NCI-H146 (cell line): ENCODE data around the gene CLHC1.
"Not testable (repeated sequence)": the region's sequence is repeated elsewhere in the genome, so short reads cannot be mapped to it uniquely, and the experiment has no call there.

ENCODE experiments used
- DNase-seq: peaks from one replicate; lab custom pipeline; 2025; lab: John Stamatoyannopoulos, UW

CLHC1 gene

DNA sequence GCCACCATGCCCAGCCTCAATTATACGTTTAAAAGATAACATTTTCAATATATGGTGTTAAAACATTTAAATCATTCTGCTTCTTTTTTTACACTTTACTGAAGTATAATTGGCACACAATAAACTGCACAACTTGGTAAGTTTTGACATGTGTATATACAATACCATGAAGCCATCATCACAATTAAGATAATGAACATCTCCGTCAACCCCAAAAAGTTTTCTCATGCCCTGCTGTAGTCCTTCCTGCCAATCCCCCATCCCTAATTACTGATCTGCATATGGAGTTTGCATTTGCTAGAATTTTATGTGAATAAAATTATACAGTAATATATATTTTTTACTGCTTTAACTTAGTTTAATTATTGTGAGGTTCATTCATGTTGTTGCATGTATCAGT lies 96.6 kb downstream of the CLHC1 start:
- DNase-seq, result no peak

DNA sequence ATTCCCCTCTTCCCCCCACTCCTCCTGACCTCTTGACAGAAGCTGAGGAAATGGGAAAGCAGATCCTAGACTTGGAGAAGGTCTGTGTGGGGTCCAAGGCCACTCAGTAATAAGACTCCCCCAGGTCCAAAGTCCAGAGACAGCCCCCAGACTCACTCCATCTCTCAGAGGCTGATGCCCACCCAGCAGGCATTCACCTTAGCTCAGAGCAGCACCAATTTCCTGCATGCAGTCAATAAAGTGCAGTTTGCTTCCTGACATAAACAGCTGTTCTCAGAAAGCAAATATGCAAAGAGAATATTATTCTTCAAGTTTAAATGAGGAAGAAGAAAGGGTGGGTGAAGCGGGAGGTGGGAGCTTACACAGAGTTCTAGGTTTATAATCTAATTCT lies 97.8 kb downstream of the CLHC1 start:
- DNase-seq, result no peak

DNA sequence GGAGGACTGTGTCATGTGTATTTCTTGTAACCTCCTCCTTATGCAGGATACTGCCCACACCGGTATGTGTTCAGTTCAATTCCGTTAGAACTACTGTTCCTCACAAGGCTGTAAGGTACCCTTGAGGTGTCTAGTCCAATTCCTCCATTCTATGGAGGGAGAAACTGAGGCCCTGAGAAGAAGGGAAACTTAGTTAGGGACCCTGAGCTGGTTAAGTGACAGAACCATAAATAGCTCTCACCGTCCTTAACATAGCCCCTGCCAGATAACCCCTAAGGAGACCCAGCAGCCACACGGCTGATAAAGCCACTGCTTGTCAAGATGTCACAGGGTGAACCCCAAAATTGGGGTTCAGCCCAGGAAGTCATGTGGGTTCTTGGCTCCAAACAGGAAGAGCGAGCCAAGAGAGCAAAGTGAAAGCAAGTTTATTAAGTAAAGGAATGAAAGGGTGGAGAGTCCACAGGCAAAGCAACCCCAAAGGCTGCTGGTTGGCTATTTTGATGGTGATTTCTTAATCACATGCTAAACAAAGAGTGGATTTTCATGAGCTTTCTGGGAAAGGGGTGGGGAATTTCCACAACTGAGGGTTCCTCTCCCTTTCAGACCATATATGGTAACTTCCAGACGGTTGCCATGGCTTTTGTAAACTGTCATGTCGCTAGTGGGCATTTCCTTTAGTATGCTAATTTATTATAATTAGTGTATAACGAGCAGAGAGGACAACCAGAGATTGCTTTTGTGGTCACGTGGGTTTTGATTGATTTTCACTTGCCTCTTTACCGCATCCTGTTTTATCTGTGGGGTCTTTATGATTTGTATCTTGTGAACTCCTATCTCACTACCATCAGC lies 98.4 kb downstream of the CLHC1 start:
- DNase-seq, result no peak

DNA sequence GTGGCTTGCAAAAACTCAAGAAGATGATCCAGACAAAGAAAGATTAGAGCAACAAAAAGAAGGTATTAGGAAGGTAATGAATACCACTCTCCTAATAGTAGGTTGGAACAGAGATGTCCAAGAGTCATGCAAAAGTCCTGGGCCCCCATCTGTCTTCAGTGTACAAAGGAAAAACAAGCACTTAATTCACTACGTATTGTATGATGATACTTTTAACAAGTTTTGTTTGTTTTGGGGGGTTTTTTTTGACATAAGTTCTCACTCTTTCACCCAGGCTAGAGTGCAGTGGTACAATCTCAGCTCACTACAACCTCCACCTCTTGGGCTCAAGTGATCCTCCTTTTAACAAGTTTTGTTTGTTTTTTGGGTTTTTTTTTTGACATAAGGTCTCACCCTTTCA lies 101.2 kb downstream of the CLHC1 start:
- DNase-seq, result no peak

DNA sequence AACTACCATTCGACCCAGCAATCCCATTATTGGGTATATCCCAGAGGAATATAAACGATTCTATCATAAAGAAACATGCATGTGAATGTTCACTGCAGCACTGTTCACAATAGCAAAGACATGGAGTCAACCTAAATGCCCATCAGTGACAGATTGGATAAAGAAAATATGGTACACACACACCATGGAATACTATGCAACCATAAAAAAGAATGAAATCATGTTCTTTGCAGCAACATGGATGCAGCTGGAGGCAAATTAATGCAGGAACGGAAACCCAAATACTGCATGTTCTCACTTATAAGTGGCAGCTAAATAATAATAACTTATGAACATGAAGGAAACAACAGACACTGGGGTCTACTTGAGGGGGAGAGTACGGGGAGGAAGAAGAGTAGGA lies 105.5 kb downstream of the CLHC1 start:
- not testable (repeated sequence) for DNase-seq
